ENCODE data around the gene TRMT1.

Gene TRMT1

GRCh38 chr19:13101590-13102415 is 14.7 kb downstream of the TRMT1 start:
- DNase-seq = no peak

- DNase-seq = no peak
Measured at GRCh38 chr19:13100841-13101589, 15.5 kb downstream of the TRMT1 start.

- peak; percentile 39 for DNase-seq
Measured at GRCh38 chr19:13100031-13100588, 16.4 kb downstream of the TRMT1 start.

GRCh38 chr19:13099073-13099999 is 17.2 kb downstream of the TRMT1 start:
- peak; percentile 75 for DNase-seq

GRCh38 chr19:13098277-13099072 is 18.1 kb downstream of the TRMT1 start:
- no peak for DNase-seq

GRCh38 chr19:13097463-13098258 is 18.9 kb downstream of the TRMT1 start:
- DNase-seq = no peak

- no peak for DNase-seq
Measured at GRCh38 chr19:13097033-13097462, 19.5 kb downstream of the TRMT1 start.

GRCh38 chr19:13095934-13096927 is 20.3 kb downstream of the TRMT1 start:
- no peak for DNase-seq

- DNase-seq = no peak
Measured at GRCh38 chr19:13095393-13095784, 21.2 kb downstream of the TRMT1 start.

- DNase-seq = no peak
Measured at GRCh38 chr19:13094771-13095392, 21.7 kb downstream of the TRMT1 start.

- DNase-seq = no peak
Measured at GRCh38 chr19:13094106-13094504, 22.4 kb downstream of the TRMT1 start.

- DNase-seq = peak; percentile 74
Measured at GRCh38 chr19:13093407-13094105, 23.0 kb downstream of the TRMT1 start.

GRCh38 chr19:13092606-13093235 is 23.8 kb downstream of the TRMT1 start:
- DNase-seq = no peak

GRCh38 chr19:13092158-13092543 is 24.4 kb downstream of the TRMT1 start:
- no peak for DNase-seq

- no peak for DNase-seq
Measured at GRCh38 chr19:13091400-13092157, 25.0 kb downstream of the TRMT1 start.

GRCh38 chr19:13090511-13091231 is 25.9 kb downstream of the TRMT1 start:
- no peak for DNase-seq
